ENCODE data around the gene ADAMTS12. TPM values are rescaled to one million over a fixed set of nuclear protein-coding genes. Genes with fewer than 3 reads are reported as not detected.

Gene ADAMTS12
- polyA plus RNA-seq, 3 donors: not detected

DNA sequence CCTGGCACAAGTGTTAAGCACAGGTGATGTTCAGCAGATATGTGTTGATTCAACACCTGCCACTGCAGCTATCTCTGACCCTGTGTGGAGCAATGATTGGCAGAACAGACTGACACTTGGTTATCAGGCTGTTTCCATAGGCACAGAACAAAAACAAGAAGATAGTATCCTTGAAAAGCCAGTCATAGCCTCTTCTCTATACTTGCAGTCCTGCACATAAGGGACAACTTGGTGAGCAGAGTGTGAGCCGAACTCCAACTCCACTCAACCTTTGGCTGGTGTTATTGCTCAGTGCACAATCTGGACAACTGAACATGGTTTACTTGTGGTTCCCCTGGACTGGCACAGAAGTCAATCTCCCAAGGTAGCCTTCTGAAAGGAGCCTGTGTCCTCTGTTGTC lies 99.2 kb downstream of the ADAMTS12 start:
- no peak overlapping the region for H3K27ac ChIP-seq (ENCODE audit: low read depth in 1 of 2, low read length in 2 of 2)
- H3K36me3 ChIP-seq (replicated peaks in 1 of 2; ENCODE audit: control insufficient read depth in 1 of 2, insufficient read depth in 2 of 2, low read length in 2 of 2): no peaks in the 10 kb centered on the region
- Mint-ChIP-seq H3K9me3 (peaks cover 0 to 19% (median 2%) of the 10 kb centered on the region in 7 donors), H3K4me3 (no peak overlapping the region), H3K36me3 (no peaks in the 10 kb centered on the region), H3K4me1 (no peaks in the 10 kb centered on the region), H3K27me3 (ENCODE audit: low read depth in 3 of 3) (peaks cover 2 to 3% (median 3%) of the 10 kb centered on the region in 3 donors), H3K27ac (no peak overlapping the region)
- DNase-seq: no peak
- no peaks in the 10 kb centered on the region for H4K20me1 ChIP-seq (ENCODE audit: insufficient read depth, low read length)
- TF ChIP-seq, protein P1, sequence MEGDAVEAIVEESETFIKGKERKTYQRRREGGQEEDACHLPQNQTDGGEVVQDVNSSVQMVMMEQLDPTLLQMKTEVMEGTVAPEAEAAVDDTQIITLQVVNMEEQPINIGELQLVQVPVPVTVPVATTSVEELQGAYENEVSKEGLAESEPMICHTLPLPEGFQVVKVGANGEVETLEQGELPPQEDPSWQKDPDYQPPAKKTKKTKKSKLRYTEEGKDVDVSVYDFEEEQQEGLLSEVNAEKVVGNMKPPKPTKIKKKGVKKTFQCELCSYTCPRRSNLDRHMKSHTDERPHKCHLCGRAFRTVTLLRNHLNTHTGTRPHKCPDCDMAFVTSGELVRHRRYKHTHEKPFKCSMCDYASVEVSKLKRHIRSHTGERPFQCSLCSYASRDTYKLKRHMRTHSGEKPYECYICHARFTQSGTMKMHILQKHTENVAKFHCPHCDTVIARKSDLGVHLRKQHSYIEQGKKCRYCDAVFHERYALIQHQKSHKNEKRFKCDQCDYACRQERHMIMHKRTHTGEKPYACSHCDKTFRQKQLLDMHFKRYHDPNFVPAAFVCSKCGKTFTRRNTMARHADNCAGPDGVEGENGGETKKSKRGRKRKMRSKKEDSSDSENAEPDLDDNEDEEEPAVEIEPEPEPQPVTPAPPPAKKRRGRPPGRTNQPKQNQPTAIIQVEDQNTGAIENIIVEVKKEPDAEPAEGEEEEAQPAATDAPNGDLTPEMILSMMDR (IDR thresholded peaks at IDR 0.05): no peak
- peaks cover 0 to 7% of the 10 kb centered on the region in 2 donors for H3K9me3 ChIP-seq (replicated peaks in 1 of 2; ENCODE audit: control insufficient read depth in 1 of 2, insufficient read depth in 1 of 2, low read length in 2 of 2)
- H3K79me2 ChIP-seq (ENCODE audit: insufficient read depth, low read length): no peaks in the 10 kb centered on the region
- no peaks in the 10 kb centered on the region for H3K4me1 ChIP-seq (ENCODE audit: control insufficient read depth in 1 of 2, insufficient read depth in 2 of 2, low read length in 2 of 2)
- no peak overlapping the region for H2AFZ ChIP-seq (ENCODE audit: insufficient read depth, low read depth, low read length, poor library complexity, severe bottlenecking)
- no peak overlapping the region for H3K4me3 ChIP-seq (replicated peaks in 1 of 3; ENCODE audit: low read depth in 2 of 3, low read length in 3 of 3)
- no peak overlapping the region for H3K9ac ChIP-seq (ENCODE audit: insufficient read depth, low read length, poor library complexity, severe bottlenecking)
- intact Hi-C loops (cut with micrococcal nuclease): no loop called here
- H3K27me3 ChIP-seq (ENCODE audit: control insufficient read depth in 2 of 2, insufficient read depth in 2 of 2, low read length in 2 of 2): no peaks in the 10 kb centered on the region
- WGBS (ENCODE audit: insufficient coverage): 86% methylated on average over 1 of the region's 1 CpG
- H3K4me2 ChIP-seq (replicated peaks; ENCODE audit: extremely low read depth, low read length, poor library complexity, severe bottlenecking): no peak overlapping the region

DNA sequence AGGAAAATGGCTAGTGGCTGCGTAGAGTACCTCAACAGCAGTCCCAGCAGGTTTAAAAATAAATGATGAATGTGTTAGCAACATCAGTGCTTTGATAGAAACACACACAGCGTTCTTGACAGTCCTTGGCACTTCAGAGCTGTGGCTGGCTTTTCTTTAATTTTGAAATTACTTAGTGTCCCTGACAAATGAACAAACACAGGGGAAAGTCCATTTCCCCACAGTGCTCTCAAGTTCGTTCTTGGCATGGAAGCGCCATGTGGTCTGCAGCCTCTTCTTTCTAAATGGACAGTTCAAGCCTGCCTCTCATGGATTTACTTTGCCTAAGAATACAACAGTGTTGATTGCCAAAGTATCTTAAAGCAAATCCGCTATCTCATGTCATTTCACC lies 102.2 kb downstream of the ADAMTS12 start:
- no peak for DNase-seq
- Histone ChIP-seq H3K9me3 (replicated peaks in 1 of 2; ENCODE audit: control insufficient read depth in 1 of 2, insufficient read depth in 1 of 2, low read length in 2 of 2) (peaks cover 0 to 7% of the 10 kb centered on the region in 2 donors), H3K36me3 (replicated peaks in 1 of 2; ENCODE audit: control insufficient read depth in 1 of 2, insufficient read depth in 2 of 2, low read length in 2 of 2) (no peaks in the 10 kb centered on the region), H3K79me2 (ENCODE audit: insufficient read depth, low read length) (no peaks in the 10 kb centered on the region), H3K27me3 (ENCODE audit: control insufficient read depth in 2 of 2, insufficient read depth in 2 of 2, low read length in 2 of 2) (no peaks in the 10 kb centered on the region), H3K4me1 (ENCODE audit: control insufficient read depth in 1 of 2, insufficient read depth in 2 of 2, low read length in 2 of 2) (no peaks in the 10 kb centered on the region), H2AFZ (ENCODE audit: insufficient read depth, low read depth, low read length, poor library complexity, severe bottlenecking) (no peak overlapping the region), H4K20me1 (ENCODE audit: insufficient read depth, low read length) (no peaks in the 10 kb centered on the region), H3K9ac (ENCODE audit: insufficient read depth, low read length, poor library complexity, severe bottlenecking) (no peak overlapping the region), H3K4me2 (replicated peaks; ENCODE audit: extremely low read depth, low read length, poor library complexity, severe bottlenecking) (no peak overlapping the region), H3K4me3 (replicated peaks in 1 of 3; ENCODE audit: low read depth in 2 of 3, low read length in 3 of 3) (no peak overlapping the region), H3K27ac (ENCODE audit: low read depth in 1 of 2, low read length in 2 of 2) (no peak overlapping the region)
- peaks cover 2 to 3% (median 3%) of the 10 kb centered on the region in 3 donors for H3K27me3 Mint-ChIP-seq (ENCODE audit: low read depth in 3 of 3)
- H3K9me3 Mint-ChIP-seq: peaks cover 0 to 19% (median 2%) of the 10 kb centered on the region in 7 donors
- 89% methylated on average over 3 of the region's 5 CpGs for WGBS (ENCODE audit: insufficient coverage)
- intact Hi-C loops (cut with micrococcal nuclease): no loop called here
- H3K4me3 Mint-ChIP-seq: no peak overlapping the region
- TF ChIP-seq, protein P1 (IDR thresholded peaks at IDR 0.05): no peak
- no peaks in the 10 kb centered on the region for H3K4me1 Mint-ChIP-seq
- no peak overlapping the region for H3K27ac Mint-ChIP-seq
- H3K36me3 Mint-ChIP-seq: no peaks in the 10 kb centered on the region

Data from CD14-positive monocyte (primary cell).